Measurements from ENCODE around the gene RPS6KA2. TPM values are rescaled to one million over a fixed set of nuclear protein-coding genes. Genes with fewer than 3 reads are reported as not detected.

RPS6KA2 gene
- total RNA-seq, 1 experiment from 2014 or later, result 4.1 TPM

DNA sequence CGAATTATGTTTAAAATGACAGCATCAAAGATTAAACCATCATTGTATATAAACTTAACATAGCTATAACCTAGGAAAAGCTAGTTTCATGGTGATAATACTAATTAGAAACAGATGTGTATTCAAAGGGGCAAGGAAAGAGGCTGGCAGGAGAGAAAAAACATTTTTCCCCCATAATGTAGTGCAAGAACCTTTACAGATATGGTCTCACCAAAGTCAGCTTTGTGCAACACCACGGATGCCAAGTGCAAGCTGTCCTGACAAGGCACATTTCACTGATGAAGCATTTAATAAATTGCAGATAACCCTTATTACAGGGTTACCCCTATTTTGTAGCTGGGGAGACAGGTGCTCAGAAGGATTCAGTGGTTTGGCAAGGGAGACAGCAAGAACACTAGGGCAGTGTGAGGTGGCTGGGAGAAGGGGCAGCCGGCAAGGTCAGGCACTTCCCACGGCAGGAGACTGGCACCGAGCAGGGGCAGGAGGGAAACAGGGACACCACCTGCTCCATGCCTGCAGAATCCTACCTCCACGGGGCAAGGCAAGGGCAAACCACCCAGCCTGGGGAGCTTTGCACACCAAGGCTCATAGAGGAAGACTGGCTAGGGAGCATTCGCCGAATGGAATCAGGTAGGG, 6.5 kb downstream of the RPS6KA2 start:
- no TSS peak for BruUV-seq (replicated peaks)
- in situ Hi-C loops (cut with HindIII; ENCODE audit: low pct_unique_long_range_greater_than_20kb, low sequenced_read_pairs) (no loop called here), intact Hi-C loops (cut with micrococcal nuclease; ENCODE audit: unreplicated experiment) (loop anchor here (10.0 kb wide), 1 partner anchor 1194 kb away; no protein-coding TSS in a partner anchor)
- TF ChIP-seq TCF7L2 (IDR thresholded peaks at IDR 0.05; ENCODE audit: low read depth, low read length) (no peak), SIN3A (IDR thresholded peaks at IDR 0.05; ENCODE audit: borderline replicate concordance, insufficient read depth, low read depth, low read length) (no peak), POLR2AphosphoS5 (IDR thresholded peaks at IDR 0.05; ENCODE audit: low read depth, low read length) (no peak)
- TF ChIP-seq, protein P1, sequence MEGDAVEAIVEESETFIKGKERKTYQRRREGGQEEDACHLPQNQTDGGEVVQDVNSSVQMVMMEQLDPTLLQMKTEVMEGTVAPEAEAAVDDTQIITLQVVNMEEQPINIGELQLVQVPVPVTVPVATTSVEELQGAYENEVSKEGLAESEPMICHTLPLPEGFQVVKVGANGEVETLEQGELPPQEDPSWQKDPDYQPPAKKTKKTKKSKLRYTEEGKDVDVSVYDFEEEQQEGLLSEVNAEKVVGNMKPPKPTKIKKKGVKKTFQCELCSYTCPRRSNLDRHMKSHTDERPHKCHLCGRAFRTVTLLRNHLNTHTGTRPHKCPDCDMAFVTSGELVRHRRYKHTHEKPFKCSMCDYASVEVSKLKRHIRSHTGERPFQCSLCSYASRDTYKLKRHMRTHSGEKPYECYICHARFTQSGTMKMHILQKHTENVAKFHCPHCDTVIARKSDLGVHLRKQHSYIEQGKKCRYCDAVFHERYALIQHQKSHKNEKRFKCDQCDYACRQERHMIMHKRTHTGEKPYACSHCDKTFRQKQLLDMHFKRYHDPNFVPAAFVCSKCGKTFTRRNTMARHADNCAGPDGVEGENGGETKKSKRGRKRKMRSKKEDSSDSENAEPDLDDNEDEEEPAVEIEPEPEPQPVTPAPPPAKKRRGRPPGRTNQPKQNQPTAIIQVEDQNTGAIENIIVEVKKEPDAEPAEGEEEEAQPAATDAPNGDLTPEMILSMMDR (IDR thresholded peaks at IDR 0.05), result no peak
- TF ChIP-seq, protein P2, sequence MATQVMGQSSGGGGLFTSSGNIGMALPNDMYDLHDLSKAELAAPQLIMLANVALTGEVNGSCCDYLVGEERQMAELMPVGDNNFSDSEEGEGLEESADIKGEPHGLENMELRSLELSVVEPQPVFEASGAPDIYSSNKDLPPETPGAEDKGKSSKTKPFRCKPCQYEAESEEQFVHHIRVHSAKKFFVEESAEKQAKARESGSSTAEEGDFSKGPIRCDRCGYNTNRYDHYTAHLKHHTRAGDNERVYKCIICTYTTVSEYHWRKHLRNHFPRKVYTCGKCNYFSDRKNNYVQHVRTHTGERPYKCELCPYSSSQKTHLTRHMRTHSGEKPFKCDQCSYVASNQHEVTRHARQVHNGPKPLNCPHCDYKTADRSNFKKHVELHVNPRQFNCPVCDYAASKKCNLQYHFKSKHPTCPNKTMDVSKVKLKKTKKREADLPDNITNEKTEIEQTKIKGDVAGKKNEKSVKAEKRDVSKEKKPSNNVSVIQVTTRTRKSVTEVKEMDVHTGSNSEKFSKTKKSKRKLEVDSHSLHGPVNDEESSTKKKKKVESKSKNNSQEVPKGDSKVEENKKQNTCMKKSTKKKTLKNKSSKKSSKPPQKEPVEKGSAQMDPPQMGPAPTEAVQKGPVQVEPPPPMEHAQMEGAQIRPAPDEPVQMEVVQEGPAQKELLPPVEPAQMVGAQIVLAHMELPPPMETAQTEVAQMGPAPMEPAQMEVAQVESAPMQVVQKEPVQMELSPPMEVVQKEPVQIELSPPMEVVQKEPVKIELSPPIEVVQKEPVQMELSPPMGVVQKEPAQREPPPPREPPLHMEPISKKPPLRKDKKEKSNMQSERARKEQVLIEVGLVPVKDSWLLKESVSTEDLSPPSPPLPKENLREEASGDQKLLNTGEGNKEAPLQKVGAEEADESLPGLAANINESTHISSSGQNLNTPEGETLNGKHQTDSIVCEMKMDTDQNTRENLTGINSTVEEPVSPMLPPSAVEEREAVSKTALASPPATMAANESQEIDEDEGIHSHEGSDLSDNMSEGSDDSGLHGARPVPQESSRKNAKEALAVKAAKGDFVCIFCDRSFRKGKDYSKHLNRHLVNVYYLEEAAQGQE (IDR thresholded peaks at IDR 0.05; ENCODE audit: insufficient read depth in 1 of 2, low read depth in 2 of 2, low read length in 1 of 2), result no peak
- Histone ChIP-seq H3K4me1 (ENCODE audit: control insufficient read depth, insufficient read depth, low read length) (no peaks in the 10 kb centered on the region; the same call in 1 of the 2 replicates), H3K9me3 (ENCODE audit: control insufficient read depth, insufficient read depth, low read depth, low read length) (no peaks in the 10 kb centered on the region), H3K4me3 (ENCODE audit: low read depth in 2 of 2, low read length in 2 of 2) (no peak overlapping the region), H3K36me3 (ENCODE audit: control insufficient read depth, insufficient read depth, low read length) (no peaks in the 10 kb centered on the region), H3K27me3 (ENCODE audit: control insufficient read depth, insufficient read depth, low read length) (peaks cover 18% of the 10 kb centered on the region), H3K27ac (ENCODE audit: low read length) (no peak overlapping the region)
- no peak for ATAC-seq
- CTCF ChIA-PET, result no interaction called here
- DNase-seq (ENCODE audit: low read depth, low spot score), result no peak
- POLR2A ChIA-PET, result no interaction called here

DNA sequence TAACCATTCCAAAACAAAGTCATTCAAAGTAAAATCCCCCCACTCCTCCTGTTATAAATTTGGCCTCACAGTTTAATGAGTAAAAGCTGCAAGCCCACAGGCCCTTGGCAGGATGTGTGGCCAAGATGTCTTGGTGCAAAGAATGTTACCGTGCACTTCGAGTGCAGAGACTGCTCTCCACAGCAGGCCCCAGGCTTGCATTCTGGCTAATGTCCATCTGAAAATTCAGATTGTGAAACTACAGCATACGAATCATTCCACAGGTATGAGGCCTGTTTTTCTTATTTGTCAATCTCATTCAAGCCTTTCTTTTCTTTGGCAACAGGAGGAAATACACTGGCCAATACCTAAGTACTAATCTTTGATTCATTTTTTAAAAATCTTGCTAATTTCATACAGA, 7.1 kb downstream of the RPS6KA2 start:
- no peak for TF ChIP-seq TCF7L2 (IDR thresholded peaks at IDR 0.05; ENCODE audit: low read depth, low read length)
- no peak for TF ChIP-seq SIN3A (IDR thresholded peaks at IDR 0.05; ENCODE audit: borderline replicate concordance, insufficient read depth, low read depth, low read length)
- TF ChIP-seq, protein P2 (IDR thresholded peaks at IDR 0.05; ENCODE audit: insufficient read depth in 1 of 2, low read depth in 2 of 2, low read length in 1 of 2), result no peak
- TF ChIP-seq, protein P1 (IDR thresholded peaks at IDR 0.05), result no peak
- no peak for TF ChIP-seq POLR2AphosphoS5 (IDR thresholded peaks at IDR 0.05; ENCODE audit: low read depth, low read length)
- ChIA-PET CTCF (no interaction called here), POLR2A (no interaction called here)
- H3K27ac ChIP-seq (ENCODE audit: low read length), result no peak overlapping the region
- in situ Hi-C loops (cut with HindIII; ENCODE audit: low pct_unique_long_range_greater_than_20kb, low sequenced_read_pairs), result no loop called here
- ATAC-seq, result no peak
- H3K27me3 ChIP-seq (ENCODE audit: control insufficient read depth, insufficient read depth, low read length), result peaks cover 14% of the 10 kb centered on the region; the same call in 1 of the 2 replicates
- no peak overlapping the region for H3K4me3 ChIP-seq (ENCODE audit: low read depth in 2 of 2, low read length in 2 of 2)
- H3K9me3 ChIP-seq (ENCODE audit: control insufficient read depth, insufficient read depth, low read depth, low read length), result no peaks in the 10 kb centered on the region
- H3K36me3 ChIP-seq (ENCODE audit: control insufficient read depth, insufficient read depth, low read length), result no peaks in the 10 kb centered on the region
- no peak for DNase-seq (ENCODE audit: low read depth, low spot score)
- H3K4me1 ChIP-seq (ENCODE audit: control insufficient read depth, insufficient read depth, low read length), result no peaks in the 10 kb centered on the region
- intact Hi-C loops (cut with micrococcal nuclease; ENCODE audit: unreplicated experiment), result loop anchor here (10.0 kb wide), 1 partner anchor 1195 kb away; no protein-coding TSS in a partner anchor
- BruUV-seq (replicated peaks), result no TSS peak

All from Panc1 (cell line).